M059J (cell line): ENCODE results near the gene ACP7. TPM values are rescaled to one million over a fixed set of nuclear protein-coding genes. Genes with fewer than 3 reads are reported as not detected.
A peak's percentile ranks its signal among the peaks of the same experiment; 100 is the strongest.
"Not testable (repeated sequence)": the region's sequence is repeated elsewhere in the genome, so short reads cannot be mapped to it uniquely, and the experiment has no call there.

Experiments
- DNase-seq: peaks from one replicate; pipeline ENCODE4 v3.0.0-alpha.2; 2012; ENCODE audit warnings: low read depth
- total RNA-seq: library from RNA; depleted of rRNA; stranded (reverse); fragments of >200 nt; shearing (Covaris generic); gene quantifications from 2 replicates; pipeline ENCODE4 v1.2.3, GENCODE V29; 2014

Gene ACP7
- total RNA-seq, 1 experiment from 2014 or later = 0.89 TPM

GRCh38 chr19:39109641-39110040 lies 25.5 kb downstream of the ACP7 start:
- no peak for DNase-seq

GRCh38 chr19:39110263-39110967 lies 26.2 kb downstream of the ACP7 start:
- peak; percentile 54 for DNase-seq

GRCh38 chr19:39111593-39112199 lies 27.5 kb downstream of the ACP7 start:
- DNase-seq = peak; percentile 59

GRCh38 chr19:39112338-39112890 lies 28.2 kb downstream of the ACP7 start:
- DNase-seq = peak; percentile 94

GRCh38 chr19:39113199-39113598 lies 29.0 kb downstream of the ACP7 start:
- DNase-seq = no peak

- DNase-seq = no peak
Observed at GRCh38 chr19:39115105-39115847, 31.1 kb downstream of the ACP7 start.

- DNase-seq = not testable (repeated sequence)
Observed at GRCh38 chr19:39117023-39117422, 32.9 kb downstream of the ACP7 start.

GRCh38 chr19:39119830-39120229 lies 35.7 kb downstream of the ACP7 start:
- no peak for DNase-seq

- no peak for DNase-seq
Observed at GRCh38 chr19:39122934-39123731, 39.0 kb downstream of the ACP7 start.

- DNase-seq = no peak
Observed at GRCh38 chr19:39124136-39124764, 40.1 kb downstream of the ACP7 start.

GRCh38 chr19:39125199-39125553 lies 41.0 kb downstream of the ACP7 start:
- DNase-seq = no peak

GRCh38 chr19:39125554-39126311 lies 41.6 kb downstream of the ACP7 start, which contains the start of gene PAK4:
TSS of gene PAK4 (plus strand) at chr19:39125786. CDS start at chr19:39169554, 43,768 bp downstream.
- peak; percentile 98 for DNase-seq

- DNase-seq = no peak
Observed at GRCh38 chr19:39126312-39127187, 42.4 kb downstream of the ACP7 start.

- DNase-seq = no peak
Observed at GRCh38 chr19:39127812-39128515, 43.8 kb downstream of the ACP7 start.

- no peak for DNase-seq
Observed at GRCh38 chr19:39128516-39129079, 44.4 kb downstream of the ACP7 start.

- DNase-seq = no peak
Observed at GRCh38 chr19:39129116-39129515, 44.9 kb downstream of the ACP7 start.

GRCh38 chr19:39130337-39131254 lies 46.4 kb downstream of the ACP7 start:
- no peak for DNase-seq
